Left ventricle myocardium inferior (tissue), 1 donor: ENCODE data around the gene PRAC1. TPM values are rescaled to one million over a fixed set of nuclear protein-coding genes. Genes with fewer than 3 reads are reported as not detected.

Experiments used
- DNase-seq: peaks from one replicate; pipeline ENCODE4 v3.0.0-alpha.2; 2020
- H3K27ac ChIP-seq: fragments of 200-600 bp; replicated peaks from 2 replicates; pipeline ENCODE4 v1.8.0; 2021
- H3K27me3 ChIP-seq: fragments of 200-600 bp; 2 replicates; pipeline ENCODE4 v1.8.0; 2021; ENCODE audit warnings: low read depth
- H3K36me3 ChIP-seq: fragments of 200-600 bp; 2 replicates; pipeline ENCODE4 v1.8.0; 2021
- H3K4me1 ChIP-seq: fragments of 200-600 bp; 2 replicates; pipeline ENCODE4 v1.8.0; 2021
- H3K4me3 ChIP-seq: fragments of 200-600 bp; 2 replicates; pipeline ENCODE4 v1.8.0; 2021; ENCODE audit warnings: mild to moderate bottlenecking, moderate library complexity
- H3K9me3 ChIP-seq: fragments of 200-600 bp; replicated peaks from 2 replicates; pipeline ENCODE4 v1.8.0; 2021
- intact Hi-C: fragments of 100-400 bp; cut with micrococcal nuclease; formaldehyde crosslinking; loops from one replicate; pipeline ENCODE4 v1.11.0; 2022
- total RNA-seq: library from RNA; stranded (reverse); fragmentation: NEBNext Ultra II Directional; extraction: Animal tissue kit (Norgen Biotek cat#: 25700); gene quantifications from one replicate; pipeline ENCODE4 v1.2.1, GENCODE V29; 2021
- TF ChIP-seq, protein P1 (sequence below): fragments of 200-600 bp; IDR thresholded peaks from 2 replicates; pipeline ENCODE4 v1.8.0; 2021; ENCODE audit warnings: antibody characterized with exemption, mild to moderate bottlenecking, borderline replicate concordance
- donor health status: DM: no; HTN: yes; CAD: no; lungs with severe emphysema.

The PRAC1 gene
- total RNA-seq, 1 donor from 2014 or later = not detected

DNA sequence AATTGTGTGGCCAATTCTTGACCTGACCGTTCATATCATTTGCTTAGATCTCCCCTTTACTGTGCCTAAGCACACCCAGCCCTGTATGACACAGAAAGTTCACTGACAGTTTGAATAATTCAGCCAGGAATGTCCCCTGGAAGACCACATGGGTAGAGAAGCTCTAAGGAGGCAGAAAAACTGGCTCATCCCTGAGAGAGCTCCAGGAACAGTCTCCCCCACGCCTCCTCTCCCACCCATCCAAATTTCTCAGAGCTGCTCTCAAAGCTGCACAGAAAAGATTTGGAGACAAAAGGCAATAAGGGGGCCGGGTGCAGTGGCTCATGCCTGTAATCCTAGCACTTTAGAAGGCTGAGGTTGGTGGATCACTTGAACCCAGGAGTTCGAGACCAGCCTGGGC lies 11.2 kb downstream of the PRAC1 start:
- Histone ChIP-seq H3K36me3 (no peaks in the 10 kb centered on the region), H3K9me3 (no peaks in the 10 kb centered on the region), H3K4me1 (no peaks in the 10 kb centered on the region), H3K27me3 (peaks cover 100% of the 10 kb centered on the region), H3K27ac (no peak overlapping the region), H3K4me3 (no peak overlapping the region)
- DNase-seq = no peak
- intact Hi-C loops = no loop called here
- TF ChIP-seq, protein P1, sequence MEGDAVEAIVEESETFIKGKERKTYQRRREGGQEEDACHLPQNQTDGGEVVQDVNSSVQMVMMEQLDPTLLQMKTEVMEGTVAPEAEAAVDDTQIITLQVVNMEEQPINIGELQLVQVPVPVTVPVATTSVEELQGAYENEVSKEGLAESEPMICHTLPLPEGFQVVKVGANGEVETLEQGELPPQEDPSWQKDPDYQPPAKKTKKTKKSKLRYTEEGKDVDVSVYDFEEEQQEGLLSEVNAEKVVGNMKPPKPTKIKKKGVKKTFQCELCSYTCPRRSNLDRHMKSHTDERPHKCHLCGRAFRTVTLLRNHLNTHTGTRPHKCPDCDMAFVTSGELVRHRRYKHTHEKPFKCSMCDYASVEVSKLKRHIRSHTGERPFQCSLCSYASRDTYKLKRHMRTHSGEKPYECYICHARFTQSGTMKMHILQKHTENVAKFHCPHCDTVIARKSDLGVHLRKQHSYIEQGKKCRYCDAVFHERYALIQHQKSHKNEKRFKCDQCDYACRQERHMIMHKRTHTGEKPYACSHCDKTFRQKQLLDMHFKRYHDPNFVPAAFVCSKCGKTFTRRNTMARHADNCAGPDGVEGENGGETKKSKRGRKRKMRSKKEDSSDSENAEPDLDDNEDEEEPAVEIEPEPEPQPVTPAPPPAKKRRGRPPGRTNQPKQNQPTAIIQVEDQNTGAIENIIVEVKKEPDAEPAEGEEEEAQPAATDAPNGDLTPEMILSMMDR = no peak

DNA sequence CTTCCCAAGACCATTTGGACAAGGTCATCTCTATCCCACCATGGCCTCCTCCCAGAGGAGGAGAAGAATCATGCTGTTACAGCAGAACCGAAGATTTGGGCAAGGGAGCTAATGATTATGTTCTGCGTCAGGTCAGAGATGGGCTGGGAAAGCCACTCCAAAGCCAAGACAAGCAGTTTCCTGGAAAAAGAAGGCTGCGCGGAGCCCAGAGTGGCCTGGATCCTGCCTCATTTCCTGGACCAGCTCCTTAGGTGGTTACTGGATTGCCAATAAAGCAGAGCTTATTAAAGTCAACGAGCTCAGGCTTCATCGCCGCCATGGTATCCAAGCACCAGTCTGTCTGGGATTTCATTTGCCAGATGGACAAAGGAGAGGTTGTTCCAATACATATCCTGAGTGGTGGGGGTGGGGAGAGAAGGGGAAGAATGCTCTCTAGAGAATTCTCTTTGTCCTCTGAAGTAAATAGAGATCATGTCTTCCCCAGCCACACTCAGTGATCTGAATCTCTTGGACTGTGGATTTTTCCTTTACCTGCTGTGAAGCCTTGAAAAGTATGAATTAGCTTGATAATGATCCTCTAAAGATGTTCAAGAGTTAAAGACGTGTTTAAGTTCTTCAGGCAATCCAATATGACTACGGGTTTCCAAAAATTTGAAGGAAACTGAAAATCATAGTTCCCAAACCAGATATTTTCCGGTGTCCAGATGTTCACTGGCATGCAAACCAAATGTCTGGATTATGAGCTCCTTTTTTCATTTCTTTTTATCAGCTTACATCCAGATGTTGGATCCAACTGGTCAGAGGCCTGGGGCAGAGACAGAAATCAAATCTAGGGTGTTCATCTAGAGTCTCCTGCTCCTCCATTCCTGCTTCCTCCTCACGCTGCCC lies 17.7 kb downstream of the PRAC1 start:
- DNase-seq = no peak
- Histone ChIP-seq H3K9me3 (no peaks in the 10 kb centered on the region), H3K36me3 (no peaks in the 10 kb centered on the region), H3K4me1 (no peaks in the 10 kb centered on the region), H3K27ac (no peak overlapping the region), H3K4me3 (no peak overlapping the region), H3K27me3 (peaks cover 99% of the 10 kb centered on the region)
- intact Hi-C loops = no loop called here
- TF ChIP-seq, protein P1 = no peak

DNA sequence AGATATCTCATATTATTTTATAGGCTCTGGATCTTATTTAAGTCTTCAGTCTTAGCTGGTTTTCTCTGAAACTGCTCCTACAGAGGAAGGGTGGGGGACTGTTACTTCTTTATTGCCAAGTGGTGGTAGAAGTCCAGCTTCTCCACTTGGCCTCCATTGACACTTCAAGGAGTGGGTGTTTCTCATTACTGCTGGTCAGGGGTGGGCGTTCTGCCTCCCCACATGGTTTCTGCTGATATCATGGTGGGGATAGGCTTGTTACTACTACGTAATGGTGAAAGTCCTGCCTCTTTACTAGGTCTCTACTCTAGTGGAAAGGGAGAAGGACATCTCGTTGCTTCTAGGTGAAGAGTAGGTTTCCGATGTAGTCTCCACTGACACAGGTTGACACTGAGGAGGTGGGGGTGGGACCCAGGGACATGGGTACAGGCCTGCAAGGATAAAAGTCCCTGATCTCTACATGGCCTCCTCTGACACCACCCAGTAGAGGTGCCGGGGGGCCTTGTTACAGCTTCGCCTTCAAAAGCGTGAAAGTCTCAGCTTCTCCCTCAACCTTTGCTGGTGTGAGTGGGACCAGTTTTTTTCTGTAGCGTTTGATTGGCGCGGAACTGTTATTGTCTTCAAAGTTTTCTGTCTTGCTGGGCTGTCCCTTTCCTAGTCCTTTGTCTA lies 20.3 kb downstream of the PRAC1 start:
- H3K36me3 ChIP-seq = no peaks in the 10 kb centered on the region
- H3K4me3 ChIP-seq = no peak overlapping the region
- DNase-seq = no peak
- TF ChIP-seq, protein P1 = no peak
- no peak overlapping the region for H3K27ac ChIP-seq
- no peaks in the 10 kb centered on the region for H3K9me3 ChIP-seq
- no peaks in the 10 kb centered on the region for H3K4me1 ChIP-seq
- H3K27me3 ChIP-seq = peaks cover 99% of the 10 kb centered on the region
- intact Hi-C loops = no loop called here

GRCh38 chr17:48693178-48693577 lies 29.1 kb downstream of the PRAC1 start:
- TF ChIP-seq, protein P1 = no peak
- intact Hi-C loops = no loop called here
- no peak for DNase-seq
- Histone ChIP-seq H3K4me3 (no peak overlapping the region), H3K4me1 (no peaks in the 10 kb centered on the region), H3K9me3 (peaks cover 8% of the 10 kb centered on the region), H3K36me3 (no peaks in the 10 kb centered on the region), H3K27me3 (peaks cover 86% of the 10 kb centered on the region), H3K27ac (no peak overlapping the region)

- Histone ChIP-seq H3K4me1 (no peaks in the 10 kb centered on the region), H3K27me3 (peaks cover 86% of the 10 kb centered on the region), H3K36me3 (no peaks in the 10 kb centered on the region), H3K27ac (no peak overlapping the region), H3K4me3 (no peak overlapping the region), H3K9me3 (peaks cover 8% of the 10 kb centered on the region)
- intact Hi-C loops = no loop called here
- DNase-seq = no peak
- TF ChIP-seq, protein P1 = no peak
Measured at GRCh38 chr17:48692049-48692448, 30.3 kb downstream of the PRAC1 start.
